ENCODE measurements around the gene SEPTIN11.

The SEPTIN11 gene

DNA sequence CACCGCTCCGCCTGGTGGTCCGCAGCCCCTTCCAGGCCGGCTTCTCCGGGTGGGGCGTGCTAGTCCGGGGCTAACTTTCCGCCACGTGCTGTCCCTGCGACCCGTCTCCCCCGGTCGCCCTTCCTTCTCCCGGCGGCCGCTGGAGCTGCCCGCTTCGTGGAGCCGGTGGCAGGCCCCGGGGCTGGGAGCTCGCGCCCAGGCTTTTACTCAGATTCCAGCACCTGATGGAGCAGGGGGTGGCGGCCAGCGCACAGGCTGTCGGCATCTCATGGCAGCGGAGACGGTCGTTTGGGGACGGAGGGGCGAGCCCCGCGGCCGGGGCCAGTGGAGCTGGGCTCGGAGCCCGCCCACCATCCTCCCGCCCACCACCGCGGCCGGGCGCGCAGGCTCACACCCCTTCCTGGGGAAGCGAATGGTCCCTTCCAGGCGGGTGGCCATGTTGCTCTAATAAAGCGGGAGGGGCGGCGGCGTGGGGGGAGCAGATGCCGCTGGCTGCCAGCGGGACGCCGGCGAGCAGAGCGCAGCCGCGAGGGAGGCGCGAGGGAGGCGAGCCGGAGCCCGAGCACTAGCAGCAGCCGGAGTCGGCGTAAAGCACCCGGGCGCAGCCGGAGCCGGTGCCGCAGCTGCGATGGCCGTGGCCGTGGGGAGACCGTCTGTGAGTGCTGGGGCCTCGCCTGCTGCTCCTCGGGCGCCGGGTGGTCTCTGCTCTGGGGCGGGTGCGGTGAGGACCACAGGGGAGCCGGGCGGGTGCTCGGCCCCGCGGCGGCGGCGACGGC is at the start of gene SEPTIN11:
Gene SEPTIN11, plus strand, starts transcription at position 477 of the 776 bp plus-strand sequence. Its CDS starts 152 bp downstream, at position 629.
- peak; percentile 43 to 67 (median 54) for DNase-seq (ENCODE audit: low read depth in 3 of 3)

DNA sequence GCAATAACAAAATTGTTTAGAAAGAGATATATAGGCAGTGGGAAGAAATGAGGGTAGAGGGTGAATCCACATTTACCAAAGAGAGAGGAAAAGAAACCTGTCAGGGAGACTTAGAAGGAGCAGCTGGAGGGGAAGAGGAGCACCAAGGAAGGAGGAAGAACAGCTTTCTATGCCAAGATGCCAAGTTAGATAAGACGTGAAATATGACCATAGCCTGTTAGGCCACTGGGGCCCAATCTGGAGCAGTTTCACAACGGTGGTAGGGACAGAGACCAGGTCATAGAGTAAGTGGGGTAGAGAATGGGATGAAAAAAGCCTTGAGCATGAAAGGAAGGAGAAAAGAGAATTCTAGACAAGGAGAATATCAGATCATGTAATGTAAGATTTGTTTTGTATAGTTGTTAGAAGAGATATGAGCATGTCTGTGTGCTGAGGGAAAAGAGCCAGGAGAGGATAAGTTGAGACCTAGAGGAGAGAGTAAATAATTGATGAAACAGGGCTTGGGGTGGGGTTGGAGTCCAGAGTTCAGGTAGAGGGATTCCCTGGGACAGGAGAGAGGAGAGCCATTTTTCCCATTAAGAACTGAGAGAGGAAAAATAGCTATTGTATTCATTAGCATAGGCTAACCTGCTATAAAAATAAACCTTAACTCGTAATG is 47.2 kb upstream of the SEPTIN11 start:
- DNase-seq (ENCODE audit: low read depth in 3 of 3) = no peak

DNA sequence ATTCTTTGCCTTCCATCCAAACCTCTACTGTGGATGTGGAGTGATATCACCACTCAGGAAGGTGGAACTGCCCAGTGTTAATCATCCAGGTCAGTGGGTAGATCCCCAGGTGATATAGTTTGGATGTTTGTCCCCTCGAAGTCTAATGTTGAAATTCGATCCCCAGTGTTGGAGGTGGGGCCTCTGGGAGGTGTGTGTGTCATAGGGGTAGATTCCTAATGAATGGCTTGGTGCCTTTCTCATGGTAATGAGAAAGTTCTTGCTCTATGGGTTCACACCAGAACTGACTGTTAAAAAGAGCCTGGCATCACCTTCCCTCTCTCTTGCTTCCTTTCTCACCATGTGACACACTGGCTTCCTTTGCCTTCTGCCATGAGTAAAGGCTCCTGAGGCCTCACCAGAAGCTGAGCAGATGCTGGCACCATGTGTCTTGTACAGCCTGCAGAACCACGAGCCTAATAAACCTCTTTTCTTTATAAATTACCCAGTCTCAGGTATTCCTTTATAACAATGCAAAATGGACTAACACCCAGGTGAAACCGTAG is 44.8 kb upstream of the SEPTIN11 start:
- DNase-seq (ENCODE audit: low read depth in 3 of 3) = no peak

DNA sequence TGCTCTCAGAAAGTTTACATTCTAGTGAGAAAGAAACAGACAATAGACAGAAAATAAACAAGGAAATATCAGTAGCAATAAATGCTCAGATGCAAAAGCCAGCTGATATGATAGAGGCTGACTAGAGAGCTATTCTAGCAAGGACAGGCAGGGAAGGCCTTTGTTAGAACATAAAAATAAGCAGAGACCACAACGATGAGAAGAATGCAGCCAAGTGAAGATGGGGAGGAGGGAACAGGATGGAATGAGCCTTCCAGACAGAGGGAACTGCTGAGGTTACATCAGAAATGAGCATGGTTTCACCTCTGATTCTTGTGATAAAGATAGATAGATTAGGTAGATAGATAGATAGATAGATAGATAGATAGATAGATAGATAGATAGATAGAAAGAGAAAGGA is 44.0 kb upstream of the SEPTIN11 start:
- no peak for DNase-seq (ENCODE audit: low read depth in 3 of 3)

DNA sequence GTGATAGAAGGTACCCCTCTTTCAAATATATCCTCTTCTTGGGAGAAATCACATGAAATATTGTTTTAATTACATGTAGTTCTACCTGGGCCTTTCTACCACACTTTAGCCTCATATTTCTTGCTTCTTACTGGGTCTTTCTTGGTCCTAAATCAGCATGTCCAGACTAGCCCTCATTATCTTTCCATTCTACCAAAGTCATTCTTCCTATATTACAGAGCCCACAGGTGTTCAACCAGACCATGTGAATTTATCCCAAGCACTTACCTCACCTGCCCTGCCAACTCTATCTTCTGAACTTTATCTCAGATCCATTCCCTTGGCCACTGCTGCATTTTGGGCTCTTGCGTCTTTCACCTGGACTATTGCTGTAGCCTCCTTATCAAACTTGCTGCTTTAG is 39.8 kb upstream of the SEPTIN11 start:
- no peak for DNase-seq (ENCODE audit: low read depth in 3 of 3)

DNA sequence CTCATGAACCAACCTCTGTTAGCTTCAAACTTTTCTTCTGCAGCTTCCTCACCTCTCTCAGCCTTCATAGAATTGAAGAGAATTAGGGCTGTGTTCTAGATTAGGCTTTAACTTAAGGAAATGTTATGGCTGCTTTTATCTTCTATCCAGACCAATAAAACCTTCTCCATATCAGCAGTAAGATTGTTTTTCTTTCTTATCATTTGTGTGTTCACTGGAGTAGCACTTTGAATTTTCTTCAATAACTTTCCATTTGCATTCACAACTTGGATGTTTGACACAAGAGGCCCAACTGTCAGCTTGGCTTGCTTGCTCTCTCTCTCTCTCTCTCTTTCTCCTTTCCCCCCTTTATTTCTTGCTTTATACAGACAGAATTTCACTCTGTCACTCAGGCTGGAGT is 28.8 kb upstream of the SEPTIN11 start:
- no peak for DNase-seq (ENCODE audit: low read depth in 3 of 3)

DNA sequence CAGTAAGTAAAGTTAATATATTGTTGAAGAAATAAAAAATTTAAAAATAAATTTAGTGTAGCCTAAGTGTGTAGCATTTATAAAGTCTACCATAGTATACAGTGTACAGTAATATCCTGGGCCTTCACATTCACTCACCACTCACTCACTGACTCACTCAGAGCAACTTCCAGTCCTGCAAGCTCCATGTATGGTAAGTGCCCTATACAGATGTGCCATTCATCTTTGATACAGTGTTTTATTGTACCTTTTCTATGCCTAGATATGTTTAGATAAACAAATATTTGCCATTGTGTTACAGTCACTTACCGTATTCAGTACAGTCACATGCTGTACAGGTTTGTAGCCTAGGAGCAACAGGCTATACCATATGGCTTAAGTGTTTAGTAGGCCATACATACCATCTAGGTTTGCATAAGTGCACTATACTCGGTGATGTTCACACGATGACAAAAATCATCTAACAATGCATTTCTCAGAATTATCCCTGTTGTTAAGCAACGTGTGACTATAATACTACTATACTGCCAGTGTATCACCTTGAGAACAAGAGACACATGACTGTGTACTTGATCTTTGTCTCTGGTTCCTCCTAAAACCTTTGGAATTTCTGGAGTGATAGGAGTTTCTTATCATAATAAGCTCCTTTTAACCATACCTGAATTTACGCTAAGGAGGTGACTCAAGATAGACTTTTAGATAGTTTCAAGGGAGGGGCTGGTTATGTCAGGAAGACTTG is 25.8 kb upstream of the SEPTIN11 start:
- DNase-seq (ENCODE audit: low read depth in 3 of 3) = no peak

DNA sequence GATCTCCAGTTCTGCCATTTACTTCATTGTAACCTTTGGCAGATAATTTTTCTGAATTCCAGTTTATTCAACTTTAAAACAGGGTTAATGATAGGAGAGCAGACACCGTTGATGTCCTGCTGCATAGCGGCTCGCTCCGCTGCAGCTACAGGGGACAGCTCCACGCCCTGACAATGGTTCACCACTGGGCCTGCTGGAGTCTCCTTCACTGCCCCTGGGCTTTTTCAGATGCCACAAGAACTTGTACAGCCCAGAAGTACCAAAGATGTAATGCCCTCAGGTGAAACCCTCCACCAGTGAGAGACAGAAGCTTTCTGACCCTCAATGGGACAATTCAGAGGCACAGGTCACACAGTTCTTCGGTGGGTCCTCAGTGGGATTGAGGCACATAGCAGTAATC is 22.7 kb upstream of the SEPTIN11 start:
- no peak for DNase-seq (ENCODE audit: low read depth in 3 of 3)

DNA sequence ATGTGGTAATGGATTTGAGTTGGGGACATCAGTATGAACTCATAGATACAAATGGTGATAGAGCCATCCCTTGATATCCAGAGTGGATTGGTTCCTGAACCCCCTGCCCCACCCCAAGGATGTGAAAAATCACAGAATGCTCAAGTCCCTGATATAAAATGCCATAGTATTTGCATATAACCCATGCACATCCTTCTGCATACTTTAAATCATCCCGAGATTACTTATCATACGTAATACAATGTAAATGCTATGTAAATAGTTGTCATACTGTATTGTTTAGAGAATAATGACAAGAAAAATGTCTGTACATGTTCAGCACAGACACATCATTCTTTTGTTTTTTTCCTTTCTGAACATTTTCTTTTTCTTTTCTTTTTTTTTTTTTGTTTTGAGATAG is 18.9 kb upstream of the SEPTIN11 start:
- DNase-seq (ENCODE audit: low read depth in 3 of 3) = no peak

DNA sequence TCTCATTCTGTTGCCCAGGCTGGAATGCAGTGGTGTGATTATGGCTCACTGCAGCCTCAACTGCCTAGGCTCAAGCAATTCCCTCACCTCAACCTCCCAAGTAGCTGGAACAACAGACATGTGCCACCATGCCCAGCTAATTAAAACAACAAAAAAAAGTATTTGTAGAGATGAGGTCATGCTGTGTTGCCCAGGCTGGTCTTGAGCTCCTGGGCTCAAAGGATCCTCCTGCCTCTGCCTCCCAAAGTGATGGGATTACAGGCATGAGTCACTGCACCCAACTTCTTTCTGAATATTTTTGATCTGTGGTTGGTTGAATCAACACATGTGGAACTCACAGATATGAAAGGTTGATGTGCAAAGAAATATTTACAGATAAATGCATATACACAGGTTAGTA is 18.5 kb upstream of the SEPTIN11 start:
- DNase-seq (ENCODE audit: low read depth in 3 of 3) = no peak

DNA sequence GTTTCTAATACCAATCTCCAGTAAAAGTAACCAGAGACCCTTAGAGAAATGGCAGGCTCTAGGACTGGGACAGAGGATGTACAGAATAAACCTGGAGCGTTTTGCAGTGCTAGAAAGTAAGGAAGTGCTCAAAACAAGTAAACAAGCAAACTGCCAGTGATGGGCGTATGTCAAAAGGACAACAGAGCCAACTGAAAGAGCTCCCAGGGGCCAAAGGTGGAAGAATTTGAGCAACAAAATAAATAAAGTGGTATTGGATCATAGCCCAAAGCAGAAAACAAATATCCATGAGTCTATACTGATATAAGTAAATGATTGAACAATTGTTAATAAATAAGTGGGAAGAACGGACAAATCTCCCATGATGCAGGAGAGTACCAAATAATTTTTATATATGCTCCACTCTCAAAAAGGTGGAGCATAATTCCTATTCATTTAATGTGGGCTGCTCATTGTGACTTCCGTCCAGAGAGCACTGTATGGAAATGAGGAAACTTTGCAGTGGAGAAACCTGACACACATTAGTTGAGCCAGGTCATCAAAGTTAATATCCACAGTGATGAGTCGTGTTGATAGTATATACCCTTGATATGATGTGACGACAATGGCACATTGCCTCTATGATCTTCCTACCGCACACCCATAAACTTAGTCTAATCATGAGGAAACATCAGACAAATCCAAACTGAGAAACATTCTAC is 17.8 kb upstream of the SEPTIN11 start:
- no peak for DNase-seq (ENCODE audit: low read depth in 3 of 3)

DNA sequence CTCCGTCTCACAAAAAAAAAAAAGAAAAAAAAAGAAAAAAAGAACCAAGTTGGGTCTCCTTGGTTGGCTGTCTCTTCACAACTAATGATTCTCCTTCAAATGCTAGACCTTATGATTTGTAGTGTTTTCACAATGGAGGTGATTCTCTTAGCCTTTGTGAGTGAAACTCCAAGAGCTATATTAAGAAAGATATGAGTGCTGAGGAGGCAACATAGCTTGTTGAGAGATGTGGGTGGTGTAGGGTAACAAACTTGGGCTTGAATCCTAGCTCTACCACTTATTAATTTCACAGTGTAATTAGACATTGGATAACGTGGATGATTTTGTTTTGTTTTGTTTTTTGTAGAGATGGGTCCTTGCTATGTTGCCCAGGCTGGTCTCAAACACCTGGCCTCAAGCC is 10.4 kb upstream of the SEPTIN11 start:
- DNase-seq (ENCODE audit: low read depth in 3 of 3) = no peak

DNA sequence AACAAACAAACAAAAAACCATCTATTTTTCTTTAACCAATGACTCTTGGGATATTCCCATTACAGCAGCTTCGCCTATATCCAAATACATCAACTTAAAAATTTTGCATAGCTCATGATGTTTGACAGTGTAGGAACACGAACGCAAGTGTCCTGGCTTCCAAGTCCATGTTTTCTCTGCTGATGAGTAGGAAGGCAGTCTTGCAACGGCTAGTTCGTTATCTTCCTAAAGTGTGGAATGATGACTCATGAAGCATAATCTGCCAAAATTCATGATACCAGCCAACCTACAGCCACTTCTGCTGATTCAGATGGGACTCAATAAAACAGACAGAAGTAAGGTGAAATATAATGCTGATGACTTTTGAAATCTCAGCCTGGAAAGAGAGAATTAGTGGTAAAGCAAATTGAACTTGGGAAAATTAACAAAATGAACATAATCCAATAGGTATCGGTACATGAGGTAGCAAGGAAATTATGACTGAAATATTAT is 6.4 kb upstream of the SEPTIN11 start:
- DNase-seq (ENCODE audit: low read depth in 3 of 3) = no peak

DNA sequence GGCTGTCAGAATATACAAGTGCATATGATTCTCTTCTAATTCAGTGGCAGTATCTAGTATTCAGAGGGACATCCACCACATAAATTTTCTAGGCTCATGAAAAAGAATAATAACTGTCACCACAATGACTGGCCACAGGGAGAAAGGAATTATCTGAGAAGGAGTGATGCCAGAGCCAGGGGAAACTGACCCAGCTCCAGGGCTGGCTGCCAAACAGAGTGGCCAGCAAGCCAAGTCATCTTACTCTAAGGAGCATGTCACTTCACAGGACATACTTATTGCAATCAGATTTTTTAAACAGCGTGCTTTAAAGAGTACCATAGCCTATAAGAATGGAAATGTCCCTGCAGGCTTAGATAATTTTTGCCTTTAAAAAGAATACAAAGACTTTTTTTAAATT is 5.8 kb upstream of the SEPTIN11 start:
- DNase-seq (ENCODE audit: low read depth in 3 of 3) = no peak

DNA sequence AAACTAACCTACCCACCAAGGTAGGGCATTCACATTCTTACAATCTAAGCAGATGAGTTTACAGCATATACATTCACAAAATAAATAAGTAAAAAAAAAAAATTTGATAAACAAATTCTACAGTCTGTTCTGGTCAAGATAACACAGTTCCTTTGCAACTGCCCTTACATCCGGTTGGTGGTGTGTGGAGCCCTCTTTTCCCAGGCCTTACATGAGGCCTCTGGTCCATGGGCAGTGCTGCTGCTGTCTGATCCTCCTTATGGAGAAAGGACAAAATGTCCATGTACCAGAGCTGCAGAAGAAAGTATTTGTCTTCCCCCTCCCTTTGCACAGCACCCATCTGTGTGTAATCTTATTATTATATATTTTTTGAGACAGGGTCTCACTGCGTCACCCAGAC is 2.2 kb upstream of the SEPTIN11 start:
- DNase-seq (ENCODE audit: low read depth in 3 of 3) = no peak

DNA sequence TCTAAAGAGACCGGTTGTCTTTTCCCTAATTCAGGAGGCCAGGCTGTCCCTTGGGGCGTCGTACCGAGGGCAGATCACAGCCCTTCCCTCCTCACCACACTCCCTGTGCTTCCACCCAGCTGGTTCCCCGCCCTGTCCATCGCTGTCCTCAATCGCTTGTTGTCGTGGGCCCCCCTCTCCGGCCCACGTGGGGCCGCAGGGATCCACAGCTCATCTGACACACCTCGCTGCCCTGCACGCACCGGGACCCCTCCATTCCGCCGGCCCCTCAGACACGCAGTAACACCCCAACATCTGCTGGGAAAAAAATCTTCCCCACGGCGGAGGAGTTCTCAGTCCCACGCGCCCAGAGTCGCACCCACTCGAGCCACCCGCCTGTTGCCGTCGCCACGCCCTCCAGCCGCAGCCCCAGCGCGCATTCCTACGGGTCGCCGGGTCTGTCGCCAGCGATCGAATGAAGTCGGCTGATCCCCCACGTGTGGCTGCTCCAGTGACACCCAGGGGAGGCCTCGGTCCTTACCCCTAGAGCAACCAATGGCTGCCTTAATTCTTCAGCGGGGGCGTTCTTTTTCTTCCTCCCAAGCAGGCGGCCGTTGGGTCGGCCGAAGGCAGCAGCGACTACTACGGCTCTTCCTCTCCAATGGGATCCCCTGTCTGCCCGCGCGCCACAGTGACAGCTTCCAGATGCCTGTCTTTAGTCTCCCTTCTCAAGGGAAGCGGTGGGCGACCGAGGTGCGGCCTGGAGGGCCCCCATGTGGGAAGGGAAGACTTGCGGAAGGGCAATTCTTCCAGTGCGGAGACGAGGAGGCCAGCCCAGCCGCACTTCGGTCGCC is 893 bp upstream of the SEPTIN11 start:
- DNase-seq (ENCODE audit: low read depth in 3 of 3) = peak; percentile 15 to 28 (median 24)

DNA sequence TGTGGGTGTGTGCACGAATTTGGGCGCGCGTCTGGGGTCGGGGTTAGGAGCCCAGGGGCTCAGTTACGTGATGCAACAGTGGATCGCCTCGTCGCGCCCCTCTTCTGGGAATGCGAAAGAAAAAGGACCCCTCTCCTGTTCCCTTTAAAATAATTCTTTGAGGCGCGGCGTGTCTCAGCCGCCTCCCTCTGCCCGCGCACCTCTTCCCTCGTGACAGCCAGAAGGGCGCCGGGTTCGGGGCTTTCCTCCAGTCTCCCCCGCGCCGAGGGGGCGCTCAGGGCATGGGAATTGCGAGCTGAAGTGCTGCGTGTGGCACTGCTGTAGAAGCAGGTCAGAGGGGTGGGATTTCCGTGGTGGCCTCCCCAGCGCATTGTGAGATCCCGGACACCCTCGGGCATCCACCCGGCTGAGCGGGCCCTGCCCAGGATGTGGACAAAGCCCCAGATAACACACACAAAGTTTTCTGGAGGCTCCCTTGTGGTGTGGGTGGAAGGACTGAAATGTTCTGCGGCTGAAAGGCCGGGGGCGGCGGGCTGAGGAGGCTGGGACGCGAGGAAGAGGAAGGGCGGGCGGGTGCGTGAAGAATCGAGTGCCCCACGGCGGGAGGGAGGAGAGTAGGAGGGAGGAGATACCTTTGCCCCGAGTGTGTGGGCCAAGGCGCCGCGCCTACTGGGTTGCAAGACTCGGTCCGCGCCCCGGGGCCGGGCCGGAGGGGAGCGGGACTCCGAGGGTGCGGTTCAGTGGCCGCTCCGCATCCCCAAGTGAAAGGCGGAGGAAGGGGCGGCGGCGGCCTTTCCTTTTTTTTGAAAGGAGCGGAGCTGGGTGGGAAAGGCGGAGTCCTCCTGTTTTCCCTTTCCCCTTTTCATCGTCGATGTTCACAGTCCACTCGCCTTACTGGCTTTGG is 752 bp downstream of the SEPTIN11 start:
- peak in 1 of 3 donors; percentile 31 for DNase-seq (ENCODE audit: low read depth in 3 of 3)

DNA sequence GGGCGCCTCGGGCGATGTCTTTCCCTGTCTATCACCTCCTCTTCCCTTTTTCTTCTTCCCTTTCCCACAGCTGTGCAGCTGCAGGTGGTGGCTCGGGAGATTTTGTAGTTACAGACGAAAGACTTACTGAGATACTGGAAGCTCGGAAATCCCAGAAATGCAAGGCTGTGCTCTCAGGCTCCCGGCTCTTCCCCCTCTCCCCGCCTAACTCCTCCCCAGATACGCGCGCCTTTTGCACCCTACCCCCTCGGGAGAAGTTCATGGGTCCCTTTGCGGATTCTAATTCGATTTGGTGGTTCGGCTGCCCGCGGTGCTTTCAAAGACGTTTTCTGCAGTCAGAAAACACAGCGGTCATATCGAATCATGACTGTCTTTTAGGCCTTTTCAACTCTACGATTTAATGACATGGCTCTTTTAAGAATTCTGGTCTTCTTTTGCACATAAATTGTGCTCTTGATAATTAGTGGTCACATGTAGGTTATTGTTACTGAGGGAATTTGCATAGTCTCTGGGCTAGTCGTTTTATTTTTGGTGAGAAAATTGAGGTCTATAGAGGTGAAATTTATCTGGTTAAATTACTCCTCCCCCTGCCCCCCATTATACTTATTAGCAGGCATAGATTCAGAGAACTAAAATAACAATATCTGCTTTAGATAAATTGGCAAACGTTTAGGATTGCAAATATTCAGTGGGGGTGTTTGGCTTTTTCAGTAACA is 1.6 kb downstream of the SEPTIN11 start:
- no peak for DNase-seq (ENCODE audit: low read depth in 3 of 3)

DNA sequence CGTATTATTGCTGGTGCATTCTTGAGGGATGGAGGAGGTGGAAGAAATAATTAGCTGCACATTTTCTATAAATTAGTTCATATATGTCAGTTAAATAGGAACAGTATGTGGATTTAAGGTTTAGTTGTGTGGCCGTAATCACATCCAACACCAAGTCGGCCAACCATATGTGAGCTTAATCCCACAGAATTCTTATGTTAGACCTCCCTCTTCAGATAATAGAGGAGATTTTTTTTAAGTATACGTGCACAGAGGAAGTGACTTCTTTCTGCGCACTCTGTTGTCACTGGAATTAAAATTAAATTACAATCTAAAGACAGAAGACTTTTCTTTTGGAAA is 2.1 kb downstream of the SEPTIN11 start:
- no peak for DNase-seq (ENCODE audit: low read depth in 3 of 3)
